Mesendoderm (in vitro differentiated cells): ENCODE data around the gene GLCE.

Experiments
- DNase-seq: peaks from one replicate; pipeline ENCODE4 v3.0.0; 2013
- H2AK5ac ChIP-seq: 2 replicates; pipeline ENCODE4 v1.6.1; 2013; ENCODE audit warnings: low read length, inconsistent platforms
- H2BK120ac ChIP-seq: 2 replicates; pipeline ENCODE4 v1.6.1; 2013; ENCODE audit warnings: low read depth, mild to moderate bottlenecking, low read length, moderate library complexity, mixed read lengths
- H2BK15ac ChIP-seq: replicated peaks from 2 replicates; pipeline ENCODE4 v1.6.1; 2013; ENCODE audit warnings: low read depth, mild to moderate bottlenecking, moderate library complexity
- H2BK5ac ChIP-seq: 2 replicates; pipeline ENCODE4 v1.6.1; 2013; ENCODE audit warnings: low read length, inconsistent platforms
- H3K18ac ChIP-seq: 2 replicates; pipeline ENCODE4 v1.6.1; 2013; ENCODE audit warnings: mild to moderate bottlenecking, low read length, mixed read lengths
- H3K23ac ChIP-seq: one replicate; pipeline ENCODE4 v1.6.1; 2013; ENCODE audit warnings: low read length
- H3K27ac ChIP-seq: 2 replicates; pipeline ENCODE4 v1.5.1; 2013; ENCODE audit warnings: low read depth, mild to moderate bottlenecking, inconsistent platforms, low read length, moderate library complexity
- H3K27me3 ChIP-seq: 2 replicates; pipeline ENCODE4 v1.6.1; 2013; ENCODE audit warnings: low read length, control low read depth, mild to moderate bottlenecking, inconsistent platforms; ENCODE audit not compliant: insufficient read depth, poor library complexity
- H3K36me3 ChIP-seq: 2 replicates; pipeline ENCODE4 v1.6.1; 2013; ENCODE audit warnings: low read length, inconsistent platforms; ENCODE audit not compliant: control insufficient read depth, insufficient read depth
- H3K4ac ChIP-seq: one replicate; pipeline ENCODE4 v1.6.1; 2013; ENCODE audit warnings: low read depth, mild to moderate bottlenecking, low read length, moderate library complexity
- H3K4me1 ChIP-seq: 2 replicates; pipeline ENCODE4 v1.6.1; 2013; ENCODE audit warnings: low read depth, low read length, inconsistent platforms; ENCODE audit not compliant: control insufficient read depth
- H3K4me2 ChIP-seq: 2 replicates; pipeline ENCODE4 v1.6.1; 2013; ENCODE audit warnings: low read length
- H3K4me3 ChIP-seq: 2 replicates; pipeline ENCODE4 v1.5.1; 2013; ENCODE audit warnings: mild to moderate bottlenecking, low read length
- H3K56ac ChIP-seq: one replicate; pipeline ENCODE4 v1.6.1; 2013; ENCODE audit warnings: low read length
- H3K79me1 ChIP-seq: 2 replicates; pipeline ENCODE4 v1.6.1; 2013; ENCODE audit warnings: low read length, inconsistent platforms
- H3K79me2 ChIP-seq: 2 replicates; pipeline ENCODE4 v1.6.1; 2013; ENCODE audit warnings: mild to moderate bottlenecking, low read length; ENCODE audit not compliant: control insufficient read depth, insufficient read depth
- H3K9ac ChIP-seq: 2 replicates; pipeline ENCODE4 v1.6.1; 2013; ENCODE audit warnings: low read length, inconsistent platforms
- H4K5ac ChIP-seq: one replicate; pipeline ENCODE4 v1.6.1; 2013; ENCODE audit warnings: low read length
- H4K8ac ChIP-seq: one replicate; pipeline ENCODE4 v1.6.1; 2013; ENCODE audit warnings: low read depth, mild to moderate bottlenecking, control low read depth, low read length, moderate library complexity
- WGBS: extraction: QIAGEN DNeasy Blood & Tissue Kit; methylation state at CpG from one replicate; pipeline ENCODE4 v1.1.7; 2013; ENCODE audit warnings: low lambda C conversion rate, missing lambda C conversion rate; ENCODE audit not compliant: insufficient coverage; ENCODE audit errors: extremely low coverage; 5-methylcytosine and 5-hydroxymethylcytosine counted together

GLCE gene

DNA sequence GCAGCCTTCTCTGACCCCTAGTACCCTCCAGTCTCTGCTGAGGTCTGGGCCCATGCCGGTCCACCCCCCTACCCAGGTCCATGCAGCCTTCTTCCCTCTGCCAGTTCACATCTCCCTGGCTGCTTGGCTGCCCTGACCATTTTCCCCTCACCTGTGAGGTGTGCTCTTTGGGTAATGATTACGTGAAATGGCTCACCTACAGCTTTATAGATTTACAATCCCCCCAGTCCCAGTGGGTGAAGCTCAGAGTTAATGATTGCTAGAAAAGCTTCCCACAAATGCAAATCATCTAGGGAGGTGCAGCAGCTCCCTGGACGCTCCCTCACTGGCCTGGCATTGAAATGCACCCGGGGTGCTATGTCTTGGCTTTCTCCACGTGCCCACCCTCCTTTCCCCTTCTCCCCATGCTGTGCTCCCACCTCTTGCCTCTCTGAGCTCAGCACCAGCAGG, 157.0 kb downstream of the GLCE start:
- Histone ChIP-seq H3K9ac (no peak overlapping the region), H3K23ac (no peak overlapping the region), H2BK15ac (no peak overlapping the region), H2BK120ac (no peak overlapping the region), H3K36me3 (no peaks in the 10 kb centered on the region), H2BK5ac (no peak overlapping the region), H3K79me2 (no peaks in the 10 kb centered on the region), H3K27me3 (no peaks in the 10 kb centered on the region), H3K56ac (no peak overlapping the region), H3K79me1 (no peaks in the 10 kb centered on the region), H4K8ac (no peak overlapping the region), H3K18ac (no peak overlapping the region), H3K4me1 (no peaks in the 10 kb centered on the region), H2AK5ac (no peak overlapping the region), H3K4ac (no peak overlapping the region), H3K4me3 (no peak overlapping the region), H3K4me2 (no peak overlapping the region), H3K27ac (no peak overlapping the region), H4K5ac (no peak overlapping the region)
- no peak for DNase-seq
- WGBS = no CpG with 5 or more reads among the region's 5 CpGs

DNA sequence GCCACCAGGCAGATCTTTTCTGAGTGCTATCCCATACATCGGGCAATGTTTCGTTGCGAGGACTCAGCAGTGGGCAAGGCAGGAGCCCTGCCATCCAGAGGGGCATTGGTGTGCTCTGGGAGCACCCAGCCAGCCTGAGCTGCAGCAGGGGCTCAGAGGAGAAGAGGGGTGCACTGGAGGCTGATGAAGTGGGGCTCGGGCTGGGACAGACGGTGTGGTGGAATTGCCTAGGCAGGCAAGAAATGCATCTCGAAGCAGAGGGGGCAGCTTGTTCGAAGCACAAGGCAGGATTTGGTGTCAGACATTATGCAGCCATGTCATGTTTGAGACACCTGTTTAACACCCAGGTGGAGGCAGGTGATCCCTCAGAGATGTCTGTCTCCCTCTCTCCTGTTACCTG, 157.6 kb downstream of the GLCE start:
- H2BK120ac ChIP-seq = no peak overlapping the region
- H3K4me3 ChIP-seq = no peak overlapping the region
- no peak overlapping the region for H3K4ac ChIP-seq
- no peak overlapping the region for H3K18ac ChIP-seq
- H3K4me2 ChIP-seq = no peak overlapping the region
- H4K5ac ChIP-seq = no peak overlapping the region
- no peaks in the 10 kb centered on the region for H3K79me1 ChIP-seq
- H2BK15ac ChIP-seq = no peak overlapping the region
- H3K27ac ChIP-seq = no peak overlapping the region
- no peak overlapping the region for H4K8ac ChIP-seq
- no peak overlapping the region for H2BK5ac ChIP-seq
- H3K27me3 ChIP-seq = no peaks in the 10 kb centered on the region
- no peaks in the 10 kb centered on the region for H3K4me1 ChIP-seq
- H3K36me3 ChIP-seq = no peaks in the 10 kb centered on the region
- WGBS = no CpG with 5 or more reads among the region's 7 CpGs
- H3K79me2 ChIP-seq = no peaks in the 10 kb centered on the region
- DNase-seq = no peak
- H2AK5ac ChIP-seq = no peak overlapping the region
- H3K23ac ChIP-seq = peak overlapping the region; percentile 4
- no peak overlapping the region for H3K56ac ChIP-seq
- H3K9ac ChIP-seq = no peak overlapping the region

DNA sequence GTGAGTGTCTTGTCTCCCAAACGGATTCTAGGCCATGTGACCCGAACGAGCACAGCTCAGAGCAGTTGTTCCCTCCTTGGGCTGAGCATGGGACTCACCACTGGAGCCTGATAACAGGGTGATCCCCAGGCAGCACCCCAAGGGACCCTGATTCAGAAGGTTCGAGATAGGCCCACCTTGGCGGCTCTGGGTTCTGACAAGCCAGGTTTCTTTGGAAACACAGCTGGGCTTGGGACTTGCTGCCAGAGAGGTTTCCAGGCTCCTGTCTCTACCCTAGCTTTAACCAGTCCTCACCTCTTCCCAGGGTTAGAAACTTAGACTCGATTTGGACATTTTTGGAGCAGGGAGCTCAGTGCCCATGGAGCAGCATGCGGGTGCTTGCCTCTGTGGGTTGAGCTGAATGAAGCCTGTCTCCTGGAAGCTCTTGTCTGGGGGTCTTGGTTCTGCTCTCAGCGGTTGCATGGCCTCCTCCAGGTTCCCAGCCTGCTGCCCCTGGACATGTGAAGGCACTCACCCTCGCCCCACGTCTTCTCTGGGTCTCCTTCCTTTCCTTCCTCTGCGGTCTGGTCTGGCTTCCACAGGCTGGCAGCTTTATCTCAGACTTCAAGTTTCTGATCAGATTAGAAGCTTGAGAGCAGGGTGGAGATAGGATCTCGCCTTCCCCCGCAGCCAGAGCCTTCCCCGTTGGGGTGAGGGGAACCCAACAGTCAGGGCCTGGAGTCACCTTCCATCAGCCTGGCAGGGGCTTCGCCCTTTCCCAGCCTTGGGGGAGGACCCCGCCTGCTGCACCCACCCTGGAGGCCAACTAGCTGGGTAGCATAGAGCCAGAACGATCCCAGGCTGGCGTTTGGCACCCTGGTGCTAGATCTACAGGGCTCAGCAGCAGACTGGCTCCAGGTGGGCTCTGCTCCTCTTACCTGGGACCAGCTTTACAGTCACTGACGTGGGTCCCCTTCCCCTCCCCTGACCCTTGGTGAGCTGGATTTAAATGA, 159.2 kb downstream of the GLCE start:
- H3K18ac ChIP-seq = no peak overlapping the region
- no peaks in the 10 kb centered on the region for H3K4me1 ChIP-seq
- H3K4me2 ChIP-seq = no peak overlapping the region
- H4K5ac ChIP-seq = no peak overlapping the region
- no peak overlapping the region for H2BK120ac ChIP-seq
- no peak overlapping the region for H3K4ac ChIP-seq
- H4K8ac ChIP-seq = no peak overlapping the region
- H3K4me3 ChIP-seq = no peak overlapping the region
- H3K9ac ChIP-seq = no peak overlapping the region
- no CpG with 5 or more reads among the region's 19 CpGs for WGBS
- no peak overlapping the region for H2BK15ac ChIP-seq
- H3K27me3 ChIP-seq = no peaks in the 10 kb centered on the region
- no peak overlapping the region for H2AK5ac ChIP-seq
- no peak overlapping the region for H3K27ac ChIP-seq
- no peak overlapping the region for H3K56ac ChIP-seq
- H3K79me2 ChIP-seq = no peaks in the 10 kb centered on the region
- DNase-seq = peak; percentile 36
- no peak overlapping the region for H3K23ac ChIP-seq
- H2BK5ac ChIP-seq = no peak overlapping the region
- no peaks in the 10 kb centered on the region for H3K79me1 ChIP-seq
- no peaks in the 10 kb centered on the region for H3K36me3 ChIP-seq

DNA sequence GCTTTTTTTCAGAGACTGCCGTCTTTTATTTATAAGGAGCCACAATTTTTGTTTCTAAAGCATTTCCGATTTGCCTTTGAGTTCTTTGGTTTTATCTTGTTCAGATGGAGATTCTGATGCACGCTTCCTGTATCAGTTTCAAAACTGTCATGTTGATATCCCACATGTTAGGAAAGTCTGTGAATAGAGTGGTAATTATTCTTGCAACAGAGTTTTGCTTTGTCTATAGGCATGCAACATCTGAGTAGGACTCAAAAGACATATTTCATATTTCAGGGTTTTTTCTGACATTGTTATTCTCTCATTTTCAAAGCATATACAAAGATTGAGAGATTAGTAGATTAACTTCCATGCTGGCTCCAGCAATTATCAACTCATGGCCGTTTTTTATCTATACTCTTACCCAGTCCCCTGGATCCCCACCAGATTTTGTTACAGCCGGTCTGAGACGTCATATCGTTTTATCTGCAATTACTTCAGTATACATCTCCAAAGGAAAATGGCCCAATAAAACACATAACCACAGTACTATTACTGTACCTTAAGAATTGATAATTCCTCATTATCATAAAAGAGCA, 160.6 kb downstream of the GLCE start:
- Histone ChIP-seq H3K23ac (no peak overlapping the region), H2AK5ac (no peak overlapping the region), H3K18ac (no peak overlapping the region), H3K4me3 (no peak overlapping the region), H2BK5ac (no peak overlapping the region), H2BK15ac (no peak overlapping the region), H3K56ac (no peak overlapping the region), H3K4ac (no peak overlapping the region), H2BK120ac (no peak overlapping the region), H3K79me1 (no peaks in the 10 kb centered on the region), H3K9ac (no peak overlapping the region), H3K27ac (no peak overlapping the region), H3K4me1 (no peaks in the 10 kb centered on the region), H3K4me2 (no peak overlapping the region), H4K8ac (no peak overlapping the region), H3K36me3 (no peaks in the 10 kb centered on the region), H3K79me2 (no peaks in the 10 kb centered on the region), H3K27me3 (no peaks in the 10 kb centered on the region), H4K5ac (no peak overlapping the region)
- WGBS = no CpG with 5 or more reads among the region's 7 CpGs
- DNase-seq = no peak
